ENCODE measurements around the gene HACE1.

DNA sequence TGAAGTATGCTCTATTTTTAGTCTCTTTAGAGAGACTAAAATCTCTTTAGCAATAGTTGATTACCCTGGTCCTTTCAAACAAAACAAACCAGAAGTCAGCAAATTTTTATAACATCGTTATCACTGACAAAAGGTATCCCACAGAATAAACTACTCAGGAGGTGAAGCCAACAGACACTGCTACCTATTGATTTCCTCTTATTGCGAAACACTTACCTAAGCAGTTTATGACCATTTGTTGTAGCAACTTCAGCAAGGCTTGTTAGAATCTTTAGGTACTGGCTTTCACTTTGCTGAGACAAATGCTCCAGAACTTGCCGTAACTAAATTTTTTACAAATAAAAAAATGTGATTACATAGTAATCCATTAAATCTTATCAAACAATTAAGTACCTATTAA is 64.4 kb downstream of the HACE1 start:
- TF ChIP-seq, protein P1, sequence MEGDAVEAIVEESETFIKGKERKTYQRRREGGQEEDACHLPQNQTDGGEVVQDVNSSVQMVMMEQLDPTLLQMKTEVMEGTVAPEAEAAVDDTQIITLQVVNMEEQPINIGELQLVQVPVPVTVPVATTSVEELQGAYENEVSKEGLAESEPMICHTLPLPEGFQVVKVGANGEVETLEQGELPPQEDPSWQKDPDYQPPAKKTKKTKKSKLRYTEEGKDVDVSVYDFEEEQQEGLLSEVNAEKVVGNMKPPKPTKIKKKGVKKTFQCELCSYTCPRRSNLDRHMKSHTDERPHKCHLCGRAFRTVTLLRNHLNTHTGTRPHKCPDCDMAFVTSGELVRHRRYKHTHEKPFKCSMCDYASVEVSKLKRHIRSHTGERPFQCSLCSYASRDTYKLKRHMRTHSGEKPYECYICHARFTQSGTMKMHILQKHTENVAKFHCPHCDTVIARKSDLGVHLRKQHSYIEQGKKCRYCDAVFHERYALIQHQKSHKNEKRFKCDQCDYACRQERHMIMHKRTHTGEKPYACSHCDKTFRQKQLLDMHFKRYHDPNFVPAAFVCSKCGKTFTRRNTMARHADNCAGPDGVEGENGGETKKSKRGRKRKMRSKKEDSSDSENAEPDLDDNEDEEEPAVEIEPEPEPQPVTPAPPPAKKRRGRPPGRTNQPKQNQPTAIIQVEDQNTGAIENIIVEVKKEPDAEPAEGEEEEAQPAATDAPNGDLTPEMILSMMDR (IDR thresholded peaks at IDR 0.05; ENCODE audit: borderline replicate concordance, extremely low read depth, low read length, poor library complexity, severe bottlenecking): no peak
- TF ChIP-seq EZH2 (IDR thresholded peaks at IDR 0.05; ENCODE audit: borderline replicate concordance, low read depth, low read length, severe bottlenecking): no peak
